Astrocyte of the hippocampus (primary cell): Measurements from ENCODE around the gene HMOX2.
A peak's percentile ranks its signal among the peaks of the same experiment; 100 is the strongest.

Experiments used
- DNase-seq: peaks from one replicate; pipeline ENCODE4 v3.0.0; 2011; ENCODE audit warnings: low read depth, low spot score

The HMOX2 gene

DNA sequence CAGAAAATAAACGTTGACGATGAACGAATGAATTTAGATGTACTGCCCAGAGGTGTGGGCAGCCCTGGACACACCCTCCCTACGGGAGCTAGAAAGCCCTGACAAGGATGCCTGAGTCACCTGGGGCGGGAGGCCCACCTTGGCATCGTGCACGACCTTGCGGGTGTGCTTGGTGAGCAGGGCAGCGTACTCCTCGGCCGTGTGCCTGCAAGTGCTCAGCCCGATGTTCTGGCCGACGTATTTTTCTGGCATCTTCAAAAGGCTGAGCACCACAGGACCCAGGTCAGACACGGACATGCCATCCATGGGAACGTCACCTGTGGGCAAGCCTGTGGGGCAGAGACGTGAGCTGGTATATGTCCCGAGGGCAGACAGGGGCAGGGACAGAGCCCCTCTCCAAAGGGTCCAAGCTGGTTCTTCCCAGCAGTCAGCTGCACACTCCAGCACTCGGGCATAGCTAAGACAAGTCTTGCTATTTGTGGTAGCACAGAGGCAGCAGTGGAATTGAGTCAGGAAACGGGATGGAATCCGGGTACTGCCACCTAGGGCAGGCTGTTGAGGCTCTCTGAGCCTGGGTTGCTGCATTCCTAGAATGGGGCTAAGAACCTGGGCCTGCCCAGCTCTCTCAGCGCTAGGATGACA lies 12.6 kb upstream of the HMOX2 start:
- DNase-seq = peak; percentile 12

DNA sequence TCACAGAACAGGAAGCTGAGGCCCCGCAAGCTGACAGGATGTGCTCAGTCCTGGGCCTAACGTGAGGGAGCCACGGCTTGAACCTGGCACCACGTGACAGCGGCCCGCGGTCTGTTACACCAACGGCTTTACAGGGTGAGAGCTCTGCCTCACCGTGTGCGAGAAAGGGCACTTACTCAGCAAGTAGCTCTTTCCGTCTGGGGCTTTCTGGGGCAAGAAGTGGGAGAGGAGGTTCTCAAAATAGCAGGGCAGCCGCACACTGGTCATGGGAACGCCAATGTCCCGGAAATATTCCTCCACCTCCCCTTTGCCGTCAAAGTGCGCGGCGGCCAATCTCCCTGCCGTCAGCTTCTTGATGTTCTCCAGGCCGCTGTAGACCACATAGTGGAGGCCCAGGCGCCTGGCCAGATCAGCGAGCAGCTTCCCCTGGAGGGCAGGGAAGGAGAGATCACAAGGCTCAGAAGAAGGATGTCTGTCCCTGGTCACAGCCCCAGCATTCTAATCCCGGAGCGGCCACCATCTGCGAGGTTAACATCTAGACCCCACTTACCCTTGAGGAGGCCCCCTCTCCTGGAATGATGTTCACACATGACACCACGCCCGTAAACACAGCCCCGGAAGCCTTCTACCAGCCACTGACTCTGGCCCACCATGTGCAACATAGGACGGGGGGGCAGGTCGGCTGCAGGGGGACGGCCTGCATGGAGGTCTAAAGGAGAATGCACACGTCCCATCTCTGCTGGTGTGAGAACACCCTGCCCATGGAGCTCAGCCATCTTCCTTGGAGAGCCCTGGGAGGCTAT lies 10.0 kb upstream of the HMOX2 start:
- DNase-seq = no peak

DNA sequence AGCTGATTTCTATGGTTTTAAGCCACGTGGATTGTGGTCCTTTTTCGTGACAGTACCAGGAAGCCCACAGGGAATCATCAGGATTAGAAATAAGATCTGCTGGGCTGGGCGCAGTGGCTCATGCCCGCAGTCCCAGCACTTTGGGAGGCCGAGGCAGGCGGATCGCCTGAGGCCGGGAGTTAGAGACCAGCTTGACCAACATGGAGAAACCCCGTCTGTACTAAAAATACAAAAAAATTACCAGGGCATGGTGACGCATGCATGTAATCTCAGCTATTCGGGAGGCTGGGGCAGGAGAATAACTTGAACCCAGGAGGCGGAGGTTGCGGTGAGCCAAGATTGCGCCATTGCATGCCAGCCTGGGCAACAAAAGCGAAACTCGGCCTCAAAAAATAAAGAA lies 8.3 kb upstream of the HMOX2 start:
- no peak for DNase-seq

DNA sequence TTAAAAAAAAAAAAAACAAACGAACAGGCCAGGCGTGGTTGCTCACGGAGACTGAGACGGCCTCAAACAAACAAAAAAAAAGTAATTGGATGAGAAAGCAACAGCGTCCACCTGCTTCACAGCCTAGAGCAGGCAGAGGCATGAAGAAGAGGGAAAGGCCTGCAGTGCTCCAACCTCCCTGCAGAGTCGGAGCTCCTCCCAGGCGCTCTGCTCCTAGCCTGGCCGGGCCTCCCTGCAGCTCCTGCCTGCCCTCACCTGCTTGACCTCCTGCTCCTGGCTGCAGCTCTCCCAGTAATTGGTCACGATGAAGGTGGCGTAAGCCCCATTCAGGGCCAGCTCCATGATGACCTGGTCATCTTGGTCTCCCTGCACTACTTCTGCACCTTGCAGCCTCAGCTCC lies 7.2 kb upstream of the HMOX2 start:
- no peak for DNase-seq

DNA sequence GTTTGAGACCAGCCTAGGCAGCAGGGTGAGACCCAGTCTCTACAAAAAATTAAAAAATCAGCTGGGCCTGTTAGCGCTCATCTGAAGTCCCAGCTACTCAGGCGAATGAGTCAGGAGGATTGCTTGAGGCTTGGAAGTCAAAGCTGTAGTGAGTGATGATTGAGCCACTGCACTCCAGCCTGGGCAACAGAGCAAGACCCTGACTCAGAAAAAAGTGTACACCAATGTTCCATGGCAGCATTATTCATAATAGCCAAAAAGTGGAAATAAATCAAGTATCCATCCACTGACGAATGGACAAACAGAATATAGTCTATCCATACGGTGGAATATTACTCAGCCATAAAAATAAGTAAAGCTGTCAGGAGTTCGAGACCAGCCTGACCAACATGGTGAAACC lies 4.3 kb upstream of the HMOX2 start:
- no peak for DNase-seq

DNA sequence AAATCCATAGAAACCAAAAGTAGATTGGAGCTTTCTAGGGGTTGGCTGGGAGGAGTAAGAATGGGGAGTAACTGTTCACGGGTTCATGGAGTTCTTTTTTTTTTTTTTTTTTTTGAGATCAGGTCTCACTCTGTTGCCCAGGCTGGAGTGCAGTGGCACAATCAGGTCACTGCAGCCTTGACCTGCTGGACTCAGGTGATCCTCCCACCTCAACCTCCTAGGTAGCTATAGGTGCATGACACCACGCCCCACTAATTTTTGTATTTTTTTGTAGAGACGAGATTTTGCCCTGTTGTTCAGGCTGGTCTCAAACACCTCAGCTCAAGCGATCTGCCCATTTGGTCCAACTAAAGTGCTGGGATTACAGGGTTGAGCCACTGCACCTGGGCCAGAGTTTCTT lies 3.3 kb upstream of the HMOX2 start:
- DNase-seq = no peak

DNA sequence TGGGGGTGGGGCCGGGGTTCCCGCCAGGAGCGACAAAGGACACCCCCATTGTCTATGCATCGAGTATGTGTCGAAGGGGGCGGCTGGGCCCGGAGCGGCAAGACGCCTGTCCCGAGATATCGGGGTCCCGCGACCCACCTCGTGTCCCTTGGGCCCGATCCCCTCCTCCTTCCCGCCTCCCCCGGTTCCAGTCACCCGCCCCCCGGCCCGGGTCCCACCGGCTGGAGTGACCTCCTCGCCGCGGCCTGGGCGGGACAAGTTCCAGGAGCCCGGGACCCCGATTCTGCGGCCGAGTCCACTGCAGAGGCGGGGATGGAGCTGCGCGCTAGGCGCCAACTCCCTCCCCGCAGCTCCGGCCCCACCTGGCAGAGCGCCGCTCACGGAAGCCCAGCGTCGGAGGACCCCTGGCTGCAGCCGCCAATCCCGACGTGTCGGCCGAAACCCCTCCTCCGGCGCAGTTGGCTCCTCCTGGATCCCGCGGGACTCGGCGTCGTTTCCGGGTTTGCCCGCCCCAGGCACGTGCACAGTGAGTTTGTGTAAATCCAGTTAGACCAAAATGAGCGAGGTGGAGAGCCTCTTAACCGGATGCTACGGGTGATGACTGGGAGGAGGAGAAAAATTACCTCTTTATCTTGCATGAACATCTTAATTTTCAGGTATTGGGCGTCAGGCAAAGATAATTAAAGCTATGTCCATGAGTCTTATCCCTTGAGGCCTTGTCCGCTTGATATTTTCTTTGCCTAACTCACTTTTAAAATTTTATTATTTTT lies 1.8 kb upstream of the HMOX2 start, which contains the start of gene NMRAL1:
Gene NMRAL1, minus strand, starts transcription at position 434 of the 770 bp plus-strand sequence. CDS start 493 bp downstream, outside the sequence.
- DNase-seq = peak; percentile 94

DNA sequence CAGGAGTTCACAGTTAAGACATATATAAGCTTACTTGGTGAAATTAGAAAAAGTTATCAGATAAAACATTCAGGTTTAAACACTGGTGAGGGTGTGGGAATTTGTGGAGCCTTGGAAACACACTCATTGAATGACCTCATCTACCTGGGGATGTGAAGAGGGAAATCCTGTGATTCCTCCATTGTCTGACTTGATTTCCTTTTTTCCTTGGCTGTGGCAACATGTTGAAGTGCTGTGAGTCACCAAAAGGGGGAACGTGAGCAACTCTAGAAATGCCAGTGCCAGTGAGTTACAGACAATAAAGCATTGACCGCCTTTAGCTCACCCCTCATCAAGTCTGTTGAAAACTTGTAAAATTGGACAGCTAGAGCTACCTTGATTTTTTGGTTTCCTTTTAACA lies 1.8 kb downstream of the HMOX2 start:
- DNase-seq = peak; percentile 77

DNA sequence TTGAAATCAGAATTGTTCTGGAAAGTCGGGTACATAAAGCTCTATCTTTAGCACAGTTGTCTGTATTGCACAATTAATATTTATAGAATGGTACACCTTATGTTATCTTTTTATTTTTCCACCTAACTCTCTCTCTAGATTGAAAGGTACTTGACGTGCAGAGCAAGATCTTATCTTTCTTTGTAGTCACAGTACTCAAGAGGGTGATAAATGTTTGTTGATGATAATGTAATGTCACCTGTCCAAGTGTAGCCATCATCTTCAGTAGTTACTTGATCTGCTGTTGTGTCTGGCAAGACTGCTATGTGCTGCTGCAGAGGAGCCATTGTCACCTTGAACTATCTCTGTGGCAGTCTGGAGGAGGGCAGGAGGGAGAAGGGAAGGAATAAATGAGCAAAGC lies 5.3 kb downstream of the HMOX2 start:
- no peak for DNase-seq

DNA sequence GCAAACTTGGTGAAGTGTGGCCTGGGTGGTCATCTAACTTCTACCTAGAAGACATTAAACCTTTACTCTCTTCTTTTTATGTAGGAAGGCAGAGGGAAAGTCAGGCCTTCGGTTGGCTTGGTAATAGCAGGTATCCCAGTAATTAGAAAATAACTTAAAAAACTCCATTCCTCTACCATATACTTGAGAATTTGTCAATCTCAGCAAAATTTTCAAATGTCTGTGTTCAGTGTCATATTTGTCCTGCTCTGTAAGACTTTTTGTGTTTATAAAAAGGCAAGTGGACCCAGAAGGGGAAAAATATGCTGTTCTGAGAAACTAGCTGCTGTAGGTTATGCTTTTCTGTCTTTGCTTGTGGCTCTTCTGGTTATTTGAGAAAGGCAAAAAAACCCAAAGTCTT lies 5.8 kb downstream of the HMOX2 start:
- no peak for DNase-seq

DNA sequence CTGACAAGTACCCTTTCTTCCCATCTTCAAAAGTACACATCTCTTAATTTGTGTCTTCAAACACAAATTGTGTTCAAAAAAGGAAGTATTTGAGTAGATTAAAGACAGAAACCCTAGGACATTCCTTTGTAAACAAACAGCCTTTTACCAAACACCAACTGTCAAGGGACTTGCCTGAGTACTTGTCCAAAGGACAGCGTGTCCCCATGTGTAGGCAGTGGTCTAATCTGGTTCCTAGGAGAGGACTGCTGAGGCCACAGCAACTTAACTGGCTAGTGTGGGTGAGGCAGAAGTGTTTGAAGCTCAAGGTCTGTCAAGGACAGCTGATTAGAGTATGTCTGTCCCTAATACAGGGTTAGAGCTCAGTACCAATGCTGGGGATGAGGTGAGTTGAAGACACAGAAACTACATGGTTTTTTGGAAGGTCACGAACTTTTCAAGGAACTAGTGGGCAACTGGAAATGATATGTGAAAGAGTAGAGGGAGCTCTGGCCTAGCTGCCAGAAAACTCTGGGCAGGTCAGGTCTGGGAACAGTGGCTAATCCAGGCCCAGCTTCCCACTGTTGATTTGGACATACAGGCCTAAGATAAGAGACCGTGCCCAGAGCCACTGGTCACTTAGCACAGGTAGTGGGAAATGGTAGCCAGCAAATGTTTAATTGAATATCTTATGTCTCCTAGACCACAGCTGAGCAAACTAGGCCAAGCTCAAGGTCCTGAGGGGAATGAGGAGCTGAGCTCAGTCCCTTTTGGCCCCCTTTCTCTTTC lies 10.1 kb downstream of the HMOX2 start:
- DNase-seq = no peak

DNA sequence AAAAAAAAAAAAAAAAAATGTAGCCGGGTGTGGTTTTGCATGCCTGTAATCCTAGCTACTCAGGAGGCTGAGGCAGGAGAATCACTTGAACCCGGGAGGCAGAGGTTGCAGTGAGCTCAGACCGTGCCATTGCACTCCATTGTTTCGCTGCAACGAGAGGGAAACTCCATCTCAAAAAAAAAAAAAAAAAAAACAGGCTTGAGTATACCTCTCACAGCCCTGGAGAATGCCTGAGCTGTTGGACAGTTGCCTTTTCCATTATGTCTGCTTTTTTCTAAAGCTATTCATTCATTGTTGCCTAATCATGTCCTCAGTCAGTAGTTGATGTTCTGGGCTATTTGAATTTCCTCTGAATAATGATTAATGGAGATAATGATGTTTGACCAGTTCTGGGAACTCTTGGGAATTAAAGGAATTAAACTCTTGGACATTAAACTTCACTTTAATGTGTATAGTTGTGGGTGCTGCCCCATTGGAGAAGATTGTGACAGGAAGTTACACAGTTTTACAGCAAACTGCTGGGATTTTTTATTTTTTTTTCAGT lies 11.8 kb downstream of the HMOX2 start:
- peak; percentile 76 for DNase-seq

DNA sequence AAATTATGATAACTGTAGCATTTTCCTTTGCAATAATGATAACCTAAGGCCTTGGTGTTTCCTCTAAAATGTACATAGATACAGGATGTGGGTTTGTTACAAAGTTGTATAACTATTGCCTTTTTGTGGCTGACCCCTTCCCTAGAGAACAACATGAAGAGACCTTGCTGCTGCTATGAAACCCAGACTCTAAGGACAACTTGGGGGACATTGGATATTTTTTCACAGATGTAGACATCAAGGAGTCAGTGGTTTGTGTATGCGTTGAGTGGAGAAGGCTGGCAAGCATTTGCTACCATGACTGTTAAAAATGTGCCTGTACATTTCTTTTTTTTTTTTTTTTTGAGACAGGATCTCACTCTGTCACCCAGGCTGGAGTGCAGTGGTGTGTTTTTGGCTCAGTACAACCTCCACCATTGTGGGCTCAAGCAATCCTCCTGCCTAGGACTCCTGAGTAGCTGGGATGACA lies 12.3 kb downstream of the HMOX2 start:
- peak; percentile 24 for DNase-seq

DNA sequence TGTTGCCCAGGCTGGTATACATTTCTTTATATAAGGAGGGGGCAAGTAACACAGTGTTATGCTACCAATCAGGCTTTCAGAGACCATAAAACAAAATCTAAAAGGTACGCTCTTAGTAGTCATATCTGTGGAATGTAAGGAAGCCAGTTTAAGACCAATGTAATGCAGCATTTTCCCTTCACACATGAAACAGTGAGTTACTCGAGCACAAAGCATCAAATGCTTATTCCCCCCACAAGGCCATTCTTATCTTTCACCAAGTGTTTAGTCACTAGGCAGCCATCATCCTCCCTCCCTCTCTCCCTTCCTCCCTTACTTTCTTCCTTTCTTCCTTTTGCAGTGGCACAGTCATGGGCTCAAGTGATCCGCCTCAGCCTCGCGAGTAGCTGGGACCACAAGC lies 12.8 kb downstream of the HMOX2 start:
- peak; percentile 88 for DNase-seq

DNA sequence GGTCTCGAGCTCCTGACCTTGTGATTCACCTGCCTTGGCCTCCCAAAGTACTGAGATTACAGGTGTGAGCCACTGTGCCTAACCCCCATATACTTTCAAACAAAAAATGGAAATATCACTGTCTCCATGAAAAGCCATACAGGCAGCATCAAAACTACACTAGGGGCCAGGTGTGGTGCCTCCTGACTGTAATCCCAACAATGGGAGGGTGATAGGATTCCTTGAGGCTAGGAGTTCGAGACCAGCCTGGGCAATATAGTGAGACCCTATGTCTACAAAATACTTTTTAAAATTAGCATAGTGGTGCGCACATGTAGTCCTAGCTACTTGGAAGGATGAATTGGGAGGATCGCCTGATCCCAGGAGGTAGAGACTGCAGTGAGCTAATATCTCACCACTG lies 15.7 kb downstream of the HMOX2 start:
- DNase-seq = no peak

DNA sequence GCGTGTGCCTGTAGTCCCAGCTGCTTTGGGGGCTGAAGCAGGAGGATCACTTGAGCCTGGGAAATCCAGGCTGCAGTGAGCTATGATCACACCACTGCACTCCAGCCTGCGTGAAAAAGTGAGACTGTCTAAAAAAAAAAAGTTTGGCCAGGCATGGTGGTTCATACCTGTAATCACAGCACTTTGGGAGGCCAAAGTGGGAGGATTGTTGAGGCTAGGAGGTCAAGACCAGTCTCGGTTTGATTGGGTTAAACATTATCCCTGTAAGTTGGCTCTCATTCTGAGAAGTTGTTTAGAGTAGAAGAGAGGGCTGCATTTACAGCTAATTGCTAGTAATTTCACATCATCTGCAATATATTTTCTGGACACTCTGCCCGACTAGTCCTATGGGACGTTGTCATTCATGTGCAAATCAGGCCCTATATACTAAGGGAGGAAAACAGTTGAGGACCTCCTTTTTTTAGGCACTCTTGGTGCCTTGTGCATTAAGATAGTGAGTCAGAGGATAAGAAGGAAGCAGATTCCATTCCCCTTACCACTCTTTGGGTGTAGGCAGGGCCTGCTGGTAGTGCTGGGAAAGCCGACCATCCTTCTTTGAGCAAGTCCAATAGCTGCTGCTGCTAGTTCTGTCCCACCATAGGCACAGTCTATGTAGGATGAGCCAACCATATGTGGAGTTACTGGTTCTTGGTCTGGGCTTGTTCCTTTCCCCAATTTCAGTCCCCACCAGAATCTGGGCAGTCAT lies 18.7 kb downstream of the HMOX2 start:
- DNase-seq = peak; percentile 69

DNA sequence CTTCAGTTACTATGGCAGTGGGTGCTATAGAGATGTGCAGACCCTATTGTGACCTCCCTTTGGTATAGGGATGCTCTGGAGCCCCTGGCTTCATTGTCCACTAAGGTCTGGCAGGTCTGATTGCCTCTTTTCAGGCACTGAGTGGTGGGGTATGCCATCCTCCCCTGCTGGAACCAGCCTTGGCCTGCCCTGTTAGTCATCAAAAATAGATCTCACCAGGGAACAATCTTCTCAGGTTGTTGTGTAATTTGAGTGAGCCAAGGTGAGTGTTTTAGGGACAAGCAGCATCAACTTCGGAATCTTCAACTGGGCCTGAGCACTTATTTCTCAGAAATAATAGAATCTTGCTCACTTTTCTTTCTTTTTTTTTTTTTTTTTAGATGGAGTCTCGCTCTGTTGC lies 19.6 kb downstream of the HMOX2 start:
- DNase-seq = no peak

DNA sequence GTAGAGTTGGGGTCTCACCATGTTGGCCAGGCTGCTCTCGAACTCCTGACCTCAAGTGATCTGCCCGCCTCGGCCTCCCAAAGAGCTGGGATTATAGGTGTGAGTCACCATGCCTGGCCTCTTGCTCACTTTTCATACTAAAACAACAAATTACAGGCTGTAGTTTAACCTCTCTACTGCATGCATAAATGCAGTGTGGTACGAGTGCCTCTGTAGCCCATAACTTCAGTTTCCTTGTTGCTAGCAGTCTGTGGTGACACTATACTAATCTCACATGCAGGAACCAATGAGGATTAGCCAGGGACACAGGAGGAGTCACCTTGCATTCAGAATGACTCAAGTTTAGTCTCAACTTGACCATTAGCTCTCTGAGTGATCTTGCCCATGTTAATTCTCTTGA lies 20.1 kb downstream of the HMOX2 start:
- DNase-seq = peak; percentile 62

DNA sequence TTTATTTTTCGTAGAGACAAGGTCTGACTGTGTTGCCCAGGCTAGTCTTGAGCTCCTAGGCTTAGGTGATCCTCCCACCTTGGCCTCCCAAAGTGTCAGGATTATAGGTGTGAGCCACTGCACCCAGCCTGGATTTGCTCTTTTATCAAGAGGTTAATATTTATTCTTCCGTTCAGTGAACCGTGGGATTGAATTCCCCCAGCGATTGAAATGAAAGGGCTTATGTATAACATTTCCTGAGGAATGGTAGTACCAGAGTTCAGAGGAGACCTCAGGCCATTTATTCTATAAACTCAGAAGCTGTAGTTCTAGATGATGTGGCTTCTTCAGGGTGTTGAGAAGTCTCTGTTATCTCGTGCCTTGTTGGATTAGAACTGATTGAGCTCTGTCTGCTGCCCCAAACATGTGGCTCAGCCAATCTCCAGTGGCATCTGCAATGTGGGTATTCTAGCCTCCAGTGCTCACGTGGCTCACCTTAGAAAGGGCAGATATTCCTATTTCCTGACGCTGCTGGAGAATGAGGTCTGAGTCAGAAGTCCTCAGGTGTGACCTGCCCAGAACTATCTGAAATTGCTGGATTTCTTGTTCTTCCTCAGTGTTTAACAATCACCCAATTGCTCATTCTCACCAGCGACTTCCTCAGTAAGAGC lies 22.5 kb downstream of the HMOX2 start:
- no peak for DNase-seq

DNA sequence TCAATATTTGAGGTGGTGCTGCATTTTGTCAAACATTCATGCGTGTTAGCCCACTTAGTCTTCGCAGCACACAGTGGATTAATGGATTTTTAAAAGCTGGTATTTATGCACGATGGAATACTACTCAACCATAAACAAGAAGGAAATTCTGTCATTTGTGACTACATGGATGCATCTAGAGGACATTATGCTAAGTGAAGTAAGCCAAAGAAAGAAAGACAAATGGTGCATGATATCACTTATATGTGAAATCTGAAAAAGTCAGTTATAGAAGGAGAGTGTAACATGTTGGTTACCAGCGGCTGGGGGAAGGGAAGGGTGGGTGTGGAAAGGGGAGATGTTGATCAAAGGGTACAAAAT lies 23.0 kb downstream of the HMOX2 start:
- no peak for DNase-seq
